Measurements from ENCODE around the gene PBX3.

Gene PBX3

DNA sequence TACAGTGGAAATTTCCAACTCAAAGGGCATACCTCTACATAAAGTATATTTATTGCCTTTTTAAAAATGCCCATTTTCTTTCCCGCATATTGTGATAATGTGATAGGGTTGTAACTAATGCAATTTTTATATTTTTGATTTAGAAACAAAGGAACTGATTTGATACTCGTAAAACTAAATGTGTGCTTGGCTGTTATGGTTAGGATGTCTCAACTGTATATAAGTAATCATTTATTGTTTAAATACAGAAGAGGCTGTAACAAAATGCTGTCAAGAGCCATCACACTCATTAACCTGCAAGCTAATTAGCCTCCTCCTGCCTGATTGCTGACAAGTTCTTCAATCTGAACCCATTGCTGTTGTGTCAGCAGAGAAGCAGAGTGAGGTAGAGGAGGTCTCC is 149.2 kb downstream of the PBX3 start:
- no peak for TF ChIP-seq TAF1 (IDR thresholded peaks at IDR 0.05; ENCODE audit: low read depth, low read length)
- FAIRE-seq: no peak
- DNase-seq (ENCODE audit: insufficient read length, low spot score): no peak

GRCh38 chr9:125896964-125897363 is 149.8 kb downstream of the PBX3 start:
- TF ChIP-seq TAF1 (IDR thresholded peaks at IDR 0.05; ENCODE audit: low read depth, low read length): no peak
- no peak for DNase-seq (ENCODE audit: insufficient read length, low spot score)
- no peak for FAIRE-seq

DNA sequence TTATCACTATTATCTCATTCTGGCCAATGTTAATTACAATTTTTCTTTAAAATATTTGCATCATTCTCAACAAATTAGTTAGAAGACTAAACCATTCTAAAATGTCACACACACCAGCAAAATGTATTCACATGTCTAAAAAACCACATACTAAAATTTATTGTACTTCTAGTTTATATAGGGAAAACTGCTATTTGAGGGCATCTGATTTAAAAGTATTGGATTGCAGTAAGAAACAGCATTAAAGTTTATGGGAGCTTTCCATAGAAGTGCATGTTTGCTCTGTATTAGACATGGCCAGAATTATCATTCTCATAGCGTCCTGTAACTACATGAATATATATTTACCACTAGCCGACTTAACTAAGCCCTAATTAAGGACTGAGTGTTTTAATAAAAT is 150.3 kb downstream of the PBX3 start:
- DNase-seq (ENCODE audit: insufficient read length, low spot score) (no peak), FAIRE-seq (no peak)
- TF ChIP-seq POU2F2 (IDR thresholded peaks at IDR 0.05; ENCODE audit: low read depth, low read length) (no peak), POLR2AphosphoS5 (IDR thresholded peaks at IDR 0.05; ENCODE audit: low read depth, low read length) (no peak), TAF1 (IDR thresholded peaks at IDR 0.05; ENCODE audit: low read depth, low read length) (no peak)

GRCh38 chr9:125902214-125902613 is 155.0 kb downstream of the PBX3 start:
- DNase-seq (ENCODE audit: insufficient read length, low spot score) (no peak), FAIRE-seq (no peak)
- TF ChIP-seq POU2F2 (IDR thresholded peaks at IDR 0.05; ENCODE audit: low read depth, low read length): no peak

- FAIRE-seq (no peak), DNase-seq (ENCODE audit: insufficient read length, low spot score) (no peak)
- TF ChIP-seq PAX5 (IDR thresholded peaks at IDR 0.05; ENCODE audit: insufficient read depth, low read length, severe bottlenecking) (no peak), SPI1 (IDR thresholded peaks at IDR 0.05; ENCODE audit: low read depth, low read length) (no peak), POU2F2 (IDR thresholded peaks at IDR 0.05; ENCODE audit: low read depth, low read length) (no peak), TAF1 (IDR thresholded peaks at IDR 0.05; ENCODE audit: low read depth, low read length) (no peak), POLR2AphosphoS5 (IDR thresholded peaks at IDR 0.05; ENCODE audit: low read depth, low read length) (no peak), POLR2A (IDR thresholded peaks at IDR 0.05; ENCODE audit: low read depth, low read length) (no peak)
These were observed 155.8 kb downstream of the PBX3 start for GRCh38 chr9:125902831-125903512.

DNA sequence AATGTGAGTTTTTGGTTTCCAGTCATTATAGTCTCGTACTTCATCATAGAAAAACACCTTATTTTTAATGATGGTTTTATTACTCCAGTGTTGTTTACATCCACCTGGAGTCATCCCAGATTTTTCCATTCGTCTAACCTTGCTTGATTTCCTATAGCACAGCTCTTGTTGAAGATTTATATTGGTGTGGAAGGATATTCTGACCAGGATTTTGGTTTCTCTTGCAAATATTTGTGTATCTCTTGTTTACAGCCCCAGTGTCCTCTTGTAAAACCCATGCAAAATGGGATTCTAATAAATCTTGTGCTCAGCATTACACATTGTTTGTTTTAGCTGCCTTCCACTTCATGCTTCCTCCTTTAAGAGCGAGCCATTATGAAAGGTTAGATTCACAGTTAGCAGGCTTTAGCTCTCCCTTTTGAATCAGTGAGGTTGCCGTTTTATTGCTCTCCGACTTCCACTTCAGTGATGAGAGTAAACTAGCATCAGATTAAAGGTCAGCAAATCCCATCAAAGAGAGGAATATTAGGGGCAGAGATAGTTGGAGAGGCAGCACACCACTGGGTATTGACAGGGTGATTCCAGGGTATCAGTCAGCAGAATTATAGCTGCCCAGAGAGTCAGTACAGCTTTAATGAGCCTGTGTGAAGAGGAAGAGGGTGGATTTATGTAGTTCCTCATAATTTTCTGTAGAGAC is 157.1 kb downstream of the PBX3 start:
- TF ChIP-seq TAF1 (IDR thresholded peaks at IDR 0.05; ENCODE audit: low read depth, low read length) (no peak), SPI1 (IDR thresholded peaks at IDR 0.05; ENCODE audit: low read depth, low read length) (0 out of 2 replicates have a peak, but pooled peaks have one; percentile 6), POLR2AphosphoS5 (IDR thresholded peaks at IDR 0.05; ENCODE audit: low read depth, low read length) (no peak), PAX5 (IDR thresholded peaks at IDR 0.05; ENCODE audit: insufficient read depth, low read length, severe bottlenecking) (no peak), POLR2A (IDR thresholded peaks at IDR 0.05; ENCODE audit: low read depth, low read length) (no peak), POU2F2 (IDR thresholded peaks at IDR 0.05; ENCODE audit: low read depth, low read length) (no peak)
- no peak for FAIRE-seq
- DNase-seq (ENCODE audit: insufficient read length, low spot score): no peak

DNA sequence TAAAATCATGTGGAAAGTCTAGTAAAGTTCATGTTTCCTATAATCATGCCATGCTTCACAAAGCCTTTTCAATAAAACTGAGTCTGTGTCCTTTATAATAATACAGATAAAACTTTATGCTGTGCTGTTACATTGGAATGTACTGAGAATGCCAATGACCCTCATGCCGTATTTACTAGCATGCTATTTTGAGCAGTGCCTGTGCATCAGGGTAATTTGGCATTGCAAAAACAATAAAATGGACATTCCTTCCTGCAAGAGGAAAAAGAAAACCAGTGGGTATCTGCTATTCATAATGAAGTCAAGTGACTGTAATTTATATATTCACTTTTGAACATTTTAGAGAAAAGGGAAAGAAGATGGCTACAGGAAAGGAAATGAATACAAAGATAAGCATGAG is 159.0 kb downstream of the PBX3 start:
- no peak for TF ChIP-seq TAF1 (IDR thresholded peaks at IDR 0.05; ENCODE audit: low read depth, low read length)
- no peak for TF ChIP-seq PAX5 (IDR thresholded peaks at IDR 0.05; ENCODE audit: insufficient read depth, low read length, severe bottlenecking)
- TF ChIP-seq SPI1 (IDR thresholded peaks at IDR 0.05; ENCODE audit: low read depth, low read length): no peak
- TF ChIP-seq POLR2A (IDR thresholded peaks at IDR 0.05; ENCODE audit: low read depth, low read length): no peak
- no peak for TF ChIP-seq POU2F2 (IDR thresholded peaks at IDR 0.05; ENCODE audit: low read depth, low read length)
- no peak for TF ChIP-seq POLR2AphosphoS5 (IDR thresholded peaks at IDR 0.05; ENCODE audit: low read depth, low read length)
- no peak for FAIRE-seq
- no peak for DNase-seq (ENCODE audit: insufficient read length, low spot score)

DNA sequence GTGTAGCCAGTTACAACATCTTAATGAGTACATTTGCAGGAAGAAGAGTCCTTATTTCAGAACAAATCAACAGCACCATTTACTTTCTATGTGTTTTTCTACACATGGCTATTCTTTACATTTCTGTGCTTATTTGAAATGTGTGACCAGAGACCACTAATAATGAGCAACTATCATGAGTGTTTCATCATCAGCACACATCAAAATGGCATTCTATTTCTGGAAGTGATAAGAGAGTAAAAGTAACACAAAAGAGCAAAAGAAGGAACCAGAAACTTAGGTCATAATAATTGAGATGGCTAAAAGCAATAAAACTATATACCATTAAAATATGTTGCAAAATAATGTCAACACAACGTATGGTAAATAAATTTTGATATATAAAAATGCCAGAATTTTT is 159.7 kb downstream of the PBX3 start:
- TF ChIP-seq PAX5 (IDR thresholded peaks at IDR 0.05; ENCODE audit: insufficient read depth, low read length, severe bottlenecking): no peak
- no peak for TF ChIP-seq POU2F2 (IDR thresholded peaks at IDR 0.05; ENCODE audit: low read depth, low read length)
- TF ChIP-seq SPI1 (IDR thresholded peaks at IDR 0.05; ENCODE audit: low read depth, low read length): no peak
- no peak for TF ChIP-seq POLR2AphosphoS5 (IDR thresholded peaks at IDR 0.05; ENCODE audit: low read depth, low read length)
- no peak for TF ChIP-seq TAF1 (IDR thresholded peaks at IDR 0.05; ENCODE audit: low read depth, low read length)
- FAIRE-seq (no peak), DNase-seq (ENCODE audit: insufficient read length, low spot score) (no peak)

DNA sequence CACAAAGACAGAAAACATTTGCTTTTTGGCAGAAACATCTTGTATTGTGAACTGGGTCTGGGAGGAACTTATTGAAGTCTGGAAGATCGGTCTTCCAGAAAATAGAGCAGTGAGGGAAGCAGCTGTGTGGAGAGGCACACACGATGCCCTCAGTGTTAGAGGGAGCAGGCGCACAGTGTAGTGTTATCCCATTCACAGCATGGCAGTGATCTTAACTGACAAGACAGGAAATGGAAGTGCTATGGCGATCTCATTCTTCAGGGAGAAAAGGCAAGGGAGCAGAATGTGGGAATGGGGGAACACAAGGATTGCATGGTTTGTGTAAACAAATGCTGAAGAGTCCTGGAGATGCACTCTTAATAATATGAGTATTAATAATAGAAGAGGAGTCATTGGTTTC is 161.0 kb downstream of the PBX3 start:
- TF ChIP-seq POLR2AphosphoS5 (IDR thresholded peaks at IDR 0.05; ENCODE audit: low read depth, low read length) (no peak), PAX5 (IDR thresholded peaks at IDR 0.05; ENCODE audit: insufficient read depth, low read length, severe bottlenecking) (no peak), SPI1 (IDR thresholded peaks at IDR 0.05; ENCODE audit: low read depth, low read length) (no peak), POU2F2 (IDR thresholded peaks at IDR 0.05; ENCODE audit: low read depth, low read length) (no peak), TAF1 (IDR thresholded peaks at IDR 0.05; ENCODE audit: low read depth, low read length) (no peak), POLR2A (IDR thresholded peaks at IDR 0.05; ENCODE audit: low read depth, low read length) (no peak)
- FAIRE-seq (peak; percentile 31), DNase-seq (ENCODE audit: insufficient read length, low spot score) (no peak)

GRCh38 chr9:125908966-125909365 is 161.8 kb downstream of the PBX3 start:
- no peak for DNase-seq (ENCODE audit: insufficient read length, low spot score)
- FAIRE-seq: no peak
- no peak for TF ChIP-seq POLR2AphosphoS5 (IDR thresholded peaks at IDR 0.05; ENCODE audit: low read depth, low read length)
- TF ChIP-seq TAF1 (IDR thresholded peaks at IDR 0.05; ENCODE audit: low read depth, low read length): no peak
- TF ChIP-seq PAX5 (IDR thresholded peaks at IDR 0.05; ENCODE audit: insufficient read depth, low read length, severe bottlenecking): no peak
- no peak for TF ChIP-seq POLR2A (IDR thresholded peaks at IDR 0.05; ENCODE audit: low read depth, low read length)
- TF ChIP-seq POU2F2 (IDR thresholded peaks at IDR 0.05; ENCODE audit: low read depth, low read length): no peak
- TF ChIP-seq SPI1 (IDR thresholded peaks at IDR 0.05; ENCODE audit: low read depth, low read length): no peak
